Fibroblast of skin of left quadriceps (primary cell): ENCODE results near the gene HCN2.

Experiments used
- DNase-seq, 2 experiments: peaks; one replicate each; pipeline ENCODE4 v3.0.0-alpha.2; 2013; ENCODE audit warnings: low read depth in 2 of 2

The HCN2 gene

DNA sequence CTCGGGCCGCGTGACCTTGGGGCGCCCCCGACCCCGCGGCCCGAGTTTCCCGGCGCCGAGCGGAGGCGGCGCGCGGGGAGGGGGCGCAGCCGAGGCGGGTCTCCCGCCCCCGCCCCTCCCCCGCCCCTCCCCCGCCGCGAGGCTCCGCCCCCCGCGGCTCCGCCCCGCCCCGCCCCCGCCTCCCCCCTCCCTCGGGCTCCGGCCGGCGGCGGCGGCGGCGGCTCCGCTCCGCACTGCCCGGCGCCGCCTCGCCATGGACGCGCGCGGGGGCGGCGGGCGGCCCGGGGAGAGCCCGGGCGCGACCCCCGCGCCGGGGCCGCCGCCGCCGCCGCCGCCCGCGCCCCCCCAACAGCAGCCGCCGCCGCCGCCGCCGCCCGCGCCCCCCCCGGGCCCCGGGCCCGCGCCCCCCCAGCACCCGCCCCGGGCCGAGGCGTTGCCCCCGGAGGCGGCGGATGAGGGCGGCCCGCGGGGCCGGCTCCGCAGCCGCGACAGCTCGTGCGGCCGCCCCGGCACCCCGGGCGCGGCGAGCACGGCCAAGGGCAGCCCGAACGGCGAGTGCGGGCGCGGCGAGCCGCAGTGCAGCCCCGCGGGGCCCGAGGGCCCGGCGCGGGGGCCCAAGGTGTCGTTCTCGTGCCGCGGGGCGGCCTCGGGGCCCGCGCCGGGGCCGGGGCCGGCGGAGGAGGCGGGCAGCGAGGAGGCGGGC, at the start of gene HCN2:
TSS of gene HCN2 (plus strand) at position 189 of the 703 bp plus-strand sequence. CDS start at position 254, 65 bp downstream.
- no peak for DNase-seq

DNA sequence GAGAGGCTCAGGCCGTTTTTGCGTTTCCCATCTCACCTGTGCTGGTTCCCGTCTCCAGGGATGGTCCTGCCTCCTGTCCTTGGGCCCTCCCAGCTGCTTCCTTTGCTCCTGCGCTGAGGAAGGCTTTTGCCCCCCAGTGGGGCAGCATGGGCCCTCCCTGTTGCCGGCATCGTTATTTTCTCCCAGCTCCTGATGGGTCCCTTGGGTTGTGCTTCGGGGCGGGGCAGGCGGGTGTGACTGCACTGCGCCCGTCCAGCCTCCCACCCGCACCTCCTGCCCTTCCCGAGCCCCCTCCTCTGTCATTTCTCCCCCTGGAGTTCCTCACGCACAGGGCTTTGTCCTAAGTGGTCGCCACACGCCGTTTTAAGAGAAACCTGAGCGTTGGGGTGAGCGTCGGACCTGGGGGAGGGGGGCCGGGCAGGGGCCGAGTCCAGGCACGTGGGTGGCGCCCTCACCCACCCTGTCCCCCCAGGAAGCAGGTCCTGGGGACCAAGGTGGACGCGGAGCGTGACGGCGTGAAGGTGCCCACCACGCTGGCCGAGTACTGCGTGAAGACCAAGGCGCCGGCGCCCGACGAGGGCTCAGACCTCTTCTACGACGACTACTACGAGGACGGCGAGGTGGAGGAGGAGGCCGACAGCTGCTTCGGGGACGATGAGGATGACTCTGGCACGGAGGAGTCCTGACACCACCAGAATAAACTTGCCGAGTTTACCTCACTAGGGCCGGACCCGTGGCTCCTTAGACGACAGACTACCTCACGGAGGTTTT, 48.6 kb upstream of the HCN2 start:
- DNase-seq = no peak

DNA sequence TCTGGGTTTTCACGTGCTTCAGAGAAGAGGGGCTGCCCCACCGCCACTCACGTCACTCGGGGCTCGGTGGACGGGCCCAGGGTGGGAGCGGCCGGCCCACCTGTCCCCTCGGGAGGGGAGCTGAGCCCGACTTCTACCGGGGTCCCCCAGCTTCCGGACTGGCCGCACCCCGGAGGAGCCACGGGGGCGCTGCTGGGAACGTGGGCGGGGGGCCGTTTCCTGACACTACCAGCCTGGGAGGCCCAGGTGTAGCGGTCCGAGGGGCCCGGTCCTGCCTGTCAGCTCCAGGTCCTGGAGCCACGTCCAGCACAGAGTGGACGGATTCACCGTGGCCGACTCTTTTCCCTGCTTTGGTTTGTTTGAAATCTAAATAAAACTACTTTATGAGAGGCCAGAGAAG, 48.0 kb upstream of the HCN2 start:
- DNase-seq = no peak

DNA sequence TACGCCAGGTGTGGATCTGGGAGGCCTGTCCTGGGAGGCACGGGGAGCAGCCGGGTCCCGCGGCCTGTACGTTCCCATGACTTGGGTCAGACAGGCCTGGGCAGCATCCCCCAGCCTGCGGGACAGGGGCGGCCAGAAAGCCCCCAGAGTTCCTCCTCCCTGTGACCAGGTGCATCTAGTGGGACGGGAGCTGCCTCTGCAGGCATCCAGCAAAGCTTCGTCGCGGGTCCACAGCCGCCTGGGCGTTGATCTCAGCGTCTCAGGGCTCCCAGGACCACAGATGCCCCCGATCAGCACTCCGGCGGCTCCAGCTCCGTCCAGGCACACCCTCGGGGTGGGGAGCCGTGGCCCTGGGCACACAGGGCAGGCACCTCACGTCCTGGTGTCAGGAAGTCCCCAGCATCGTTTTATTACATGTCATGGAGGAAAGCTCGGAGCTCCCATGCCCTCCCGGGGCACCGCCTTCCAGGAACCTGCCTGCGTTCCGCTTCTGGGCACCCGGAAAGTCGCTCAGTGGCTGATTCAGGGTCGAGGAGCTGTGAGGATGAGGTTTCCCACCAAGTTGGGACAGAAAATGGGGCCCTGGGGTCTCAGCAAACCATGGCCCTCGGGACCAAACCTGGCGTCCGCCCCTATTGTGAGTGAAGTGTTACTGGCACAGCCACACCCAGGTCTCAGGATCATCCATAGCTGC, 47.4 kb upstream of the HCN2 start:
- DNase-seq = no peak

DNA sequence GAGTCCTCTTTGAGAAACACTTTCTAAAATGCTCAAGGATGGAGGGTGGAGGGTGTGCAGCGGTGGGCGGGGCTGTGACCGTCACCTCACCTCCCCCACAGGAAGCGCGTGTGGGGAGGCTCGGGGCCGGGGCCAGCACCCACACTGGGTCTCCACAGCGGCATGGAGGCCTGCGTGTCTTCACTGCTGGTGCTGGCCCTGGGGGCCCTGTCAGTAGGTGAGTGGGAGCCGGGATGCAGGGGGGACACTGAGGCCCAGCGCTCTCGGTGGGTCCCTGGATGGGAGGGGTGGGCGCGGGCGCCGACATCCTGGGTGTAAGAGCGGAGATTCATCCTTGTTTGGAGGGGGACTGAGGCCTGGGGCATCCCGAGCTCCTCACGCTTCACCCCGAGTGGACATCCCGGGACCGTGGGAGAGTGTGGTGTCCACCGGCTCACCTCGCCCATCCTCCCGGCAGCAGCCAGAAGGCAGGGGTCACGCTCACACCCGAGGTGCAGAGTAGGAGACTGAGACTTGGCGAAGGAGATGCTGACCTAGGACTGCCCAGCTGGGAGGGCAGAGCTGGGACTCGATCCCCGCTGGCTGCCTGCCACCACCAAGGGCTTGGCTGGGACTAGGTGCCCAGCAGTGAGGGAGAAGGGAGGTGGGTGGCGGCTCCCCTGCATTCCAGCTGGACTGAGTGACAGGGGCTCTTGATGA, 45.6 kb upstream of the HCN2 start, which contains the start of gene GZMM:
TSS of gene GZMM (plus strand) at position 144 of the 699 bp plus-strand sequence. CDS start at position 163, 19 bp downstream.
- no peak for DNase-seq

DNA sequence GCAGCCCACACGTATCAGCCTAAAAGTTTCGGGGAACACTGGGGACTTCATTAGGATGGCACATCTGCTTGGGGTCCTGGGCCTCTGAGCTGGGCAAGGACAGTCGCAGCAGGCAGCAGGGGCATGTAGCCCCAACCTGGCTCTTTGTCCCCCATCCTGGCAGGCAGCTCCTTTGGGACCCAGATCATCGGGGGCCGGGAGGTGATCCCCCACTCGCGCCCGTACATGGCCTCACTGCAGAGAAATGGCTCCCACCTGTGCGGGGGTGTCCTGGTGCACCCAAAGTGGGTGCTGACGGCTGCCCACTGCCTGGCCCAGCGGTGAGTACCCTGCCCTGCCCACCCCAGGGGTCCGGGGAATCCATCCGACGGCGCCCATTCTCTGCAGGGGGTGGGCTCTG, 42.6 kb upstream of the HCN2 start:
- DNase-seq = no peak

DNA sequence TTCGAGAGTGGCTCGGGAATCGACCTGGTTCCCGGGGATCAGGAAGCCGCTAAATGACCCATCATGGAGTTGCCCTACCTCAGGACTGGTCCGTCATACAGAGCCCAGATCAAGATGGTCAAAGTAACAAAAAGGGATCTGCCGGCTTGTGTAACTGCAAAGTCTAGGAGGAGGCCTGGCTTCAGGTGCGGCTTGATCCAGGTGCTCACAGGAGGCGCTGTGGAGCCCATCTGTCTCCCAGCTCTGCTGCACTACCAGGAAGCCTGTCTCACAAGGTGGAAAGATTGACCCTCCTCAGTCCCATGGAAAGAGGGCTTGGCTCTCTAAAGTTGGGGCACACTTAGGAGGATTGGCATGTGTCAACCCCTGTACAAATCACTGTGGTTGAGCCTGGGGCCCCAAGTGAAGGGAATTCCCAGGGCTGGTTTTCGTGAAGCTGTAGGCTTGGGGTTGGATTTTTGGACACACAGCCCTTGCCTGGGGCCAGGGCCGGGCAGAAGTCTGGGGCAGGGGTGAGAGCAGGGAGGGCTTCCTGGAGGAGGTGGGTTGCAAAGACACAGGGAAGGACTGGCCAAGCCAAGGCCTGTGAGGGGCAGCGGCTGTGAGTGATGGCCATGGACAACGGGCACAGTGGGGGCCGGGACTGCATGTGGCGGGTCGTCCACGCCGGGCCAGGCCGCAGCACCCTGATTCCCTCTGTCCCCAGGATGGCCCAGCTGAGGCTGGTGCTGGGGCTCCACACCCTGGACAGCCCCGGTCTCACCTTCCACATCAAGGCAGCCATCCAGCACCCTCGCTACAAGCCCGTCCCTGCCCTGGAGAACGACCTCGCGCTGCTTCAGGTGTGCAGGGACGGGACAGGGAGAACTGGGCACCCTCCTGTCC, 41.6 kb upstream of the HCN2 start:
- no peak for DNase-seq

DNA sequence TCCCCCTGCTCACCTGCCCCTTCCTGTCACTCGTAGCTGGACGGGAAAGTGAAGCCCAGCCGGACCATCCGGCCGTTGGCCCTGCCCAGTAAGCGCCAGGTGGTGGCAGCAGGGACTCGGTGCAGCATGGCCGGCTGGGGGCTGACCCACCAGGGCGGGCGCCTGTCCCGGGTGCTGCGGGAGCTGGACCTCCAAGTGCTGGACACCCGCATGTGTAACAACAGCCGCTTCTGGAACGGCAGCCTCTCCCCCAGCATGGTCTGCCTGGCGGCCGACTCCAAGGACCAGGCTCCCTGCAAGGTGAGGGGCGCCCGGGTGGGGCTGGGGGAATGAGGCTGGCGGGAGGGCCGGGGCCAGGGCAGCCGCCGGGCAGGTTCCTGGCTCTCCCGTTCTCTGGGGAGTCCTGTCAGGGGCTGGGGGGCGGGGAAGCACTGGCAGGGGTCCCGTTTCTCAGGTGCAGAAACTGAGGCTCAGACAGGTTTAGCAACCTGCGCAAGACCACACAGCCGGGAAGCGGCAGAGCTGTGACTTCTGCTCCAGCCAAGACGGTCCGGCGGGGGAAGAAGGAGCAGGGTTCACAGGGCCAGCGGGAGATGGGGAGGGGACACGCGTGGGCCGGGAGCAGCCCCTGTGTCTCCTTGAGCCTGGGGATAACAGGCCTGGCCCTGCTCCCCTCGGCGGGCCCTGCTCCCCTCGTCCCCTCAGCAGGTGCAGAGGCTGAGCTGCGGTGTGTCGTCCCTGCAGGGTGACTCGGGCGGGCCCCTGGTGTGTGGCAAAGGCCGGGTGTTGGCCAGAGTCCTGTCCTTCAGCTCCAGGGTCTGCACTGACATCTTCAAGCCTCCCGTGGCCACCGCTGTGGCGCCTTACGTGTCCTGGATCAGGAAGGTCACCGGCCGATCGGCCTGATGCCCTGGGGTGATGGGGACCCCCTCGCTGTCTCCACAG, 40.5 kb upstream of the HCN2 start:
- DNase-seq = no peak

DNA sequence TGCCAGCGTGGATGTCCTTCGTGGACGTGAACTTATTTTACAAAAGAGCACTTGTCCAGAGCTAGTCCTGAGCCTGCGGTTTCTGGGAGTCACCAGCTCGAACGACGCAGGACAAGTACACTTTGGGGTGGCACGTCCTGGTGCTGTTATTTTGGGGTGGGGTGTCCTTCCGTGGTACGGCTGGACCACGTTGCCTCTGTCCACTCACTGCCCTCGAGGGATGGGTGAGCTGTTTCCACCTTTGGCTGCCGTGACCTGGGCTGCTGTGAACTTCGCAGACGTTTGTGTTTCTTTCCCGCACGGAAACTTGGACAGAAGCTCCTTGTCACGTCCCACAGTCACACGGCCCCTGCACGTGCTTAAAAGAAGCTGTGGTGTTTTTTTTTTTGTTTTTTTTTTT, 34.9 kb upstream of the HCN2 start:
- no peak for DNase-seq

DNA sequence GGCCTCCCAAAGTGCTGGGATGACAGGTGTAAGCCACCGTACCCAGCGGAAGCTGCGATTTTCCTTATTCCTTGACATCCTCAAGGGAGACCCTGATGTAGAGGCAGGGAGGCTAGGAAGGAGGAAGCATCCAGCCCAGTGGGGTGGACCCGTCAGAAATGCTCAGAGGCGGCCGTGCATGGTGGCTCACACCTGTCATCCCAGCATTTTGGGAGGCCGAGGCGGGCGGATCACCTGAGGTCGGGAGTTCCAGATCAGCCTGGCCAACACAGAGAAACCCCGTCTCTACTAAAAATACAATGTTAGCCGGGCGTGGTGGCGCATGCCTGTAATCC, 34.2 kb upstream of the HCN2 start:
- DNase-seq = no peak

DNA sequence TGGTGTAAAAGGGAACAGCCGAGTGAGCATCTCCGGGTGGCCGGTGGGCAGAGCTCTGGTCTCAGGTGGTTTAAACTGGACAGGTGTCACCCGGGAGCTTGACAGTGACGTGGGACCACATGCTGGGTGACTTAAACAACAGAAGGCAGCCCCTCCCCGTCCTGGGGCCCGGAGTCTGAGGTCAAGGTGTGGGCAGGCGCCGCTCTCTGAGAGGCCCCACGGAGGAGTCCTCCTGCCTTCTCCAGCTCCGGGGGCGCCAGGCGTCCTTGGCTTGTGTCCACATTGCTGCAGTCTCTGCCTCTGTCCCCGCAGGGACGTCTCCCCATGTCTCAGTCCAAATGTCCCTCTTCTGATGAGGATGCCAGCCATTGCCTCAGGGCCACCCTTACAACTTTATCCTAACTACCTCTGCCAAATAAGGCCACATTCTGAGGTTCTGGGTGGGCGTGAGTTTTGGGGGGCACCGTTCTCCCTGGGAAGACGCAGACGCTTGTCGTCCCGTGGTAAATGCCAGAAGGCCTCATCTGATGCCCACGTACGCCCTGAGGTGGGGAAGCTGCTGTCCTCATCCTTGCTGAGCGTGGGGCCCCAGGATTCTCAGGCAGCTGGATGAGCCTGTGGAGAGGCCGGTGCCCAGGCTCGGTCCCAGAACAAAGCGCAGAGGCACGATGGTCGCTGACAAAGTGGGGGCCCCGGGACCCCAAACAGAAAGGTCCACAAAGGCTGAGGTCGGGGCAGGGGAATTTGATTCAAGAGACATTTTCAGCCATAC, 32.9 kb upstream of the HCN2 start:
- DNase-seq = no peak

DNA sequence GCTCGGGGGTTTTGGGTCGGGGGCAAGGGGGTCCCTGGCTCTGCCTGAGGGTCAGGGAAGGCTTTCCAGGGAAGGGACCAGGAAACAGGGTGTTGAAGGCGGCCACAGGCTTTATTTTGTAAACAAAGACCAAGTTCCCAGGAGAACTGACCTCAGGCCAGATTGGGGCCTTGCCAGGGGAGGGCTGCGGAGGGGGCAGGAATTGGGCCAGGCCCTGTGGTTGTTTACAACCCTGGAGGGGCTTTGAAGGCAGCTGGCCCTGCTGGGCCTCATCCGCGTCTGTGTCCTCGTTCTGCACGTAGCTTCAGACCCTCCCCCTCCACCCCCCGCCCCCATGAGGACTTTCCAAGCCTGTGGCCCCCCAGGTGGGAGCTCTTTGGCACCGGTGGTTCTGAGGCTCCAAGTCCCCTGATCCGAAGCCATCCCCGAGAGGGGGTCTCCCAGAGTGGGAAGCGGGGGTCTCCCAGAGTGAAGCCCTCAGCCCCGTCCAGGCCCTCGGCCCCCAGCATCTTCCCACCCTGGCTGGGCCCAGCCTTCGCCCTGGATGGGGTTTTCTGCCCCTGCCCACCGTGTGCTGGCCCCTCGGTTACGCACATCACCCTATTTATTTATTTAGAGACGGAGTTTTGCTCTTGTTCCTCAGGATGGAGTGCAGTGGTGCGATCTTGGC, 30.8 kb upstream of the HCN2 start:
- no peak for DNase-seq

DNA sequence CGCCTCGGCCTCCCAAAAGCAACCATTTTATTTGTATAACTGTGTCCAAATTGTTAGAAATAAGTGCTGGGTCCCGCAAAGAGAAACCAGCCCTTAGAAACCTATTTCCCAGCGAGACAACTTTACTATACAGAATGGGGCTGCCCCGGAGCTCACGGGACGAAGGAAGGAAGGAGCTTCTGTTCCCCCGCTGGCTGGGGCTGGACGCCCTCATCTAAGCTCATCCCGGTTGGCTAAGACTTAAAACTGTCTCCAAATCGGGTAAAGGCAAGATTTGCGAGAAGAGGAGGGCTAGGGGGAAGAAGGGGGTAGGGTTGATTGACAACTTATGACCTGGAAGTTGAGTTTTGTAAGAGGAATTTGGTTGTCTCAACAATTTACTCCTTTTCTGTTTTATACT, 29.6 kb upstream of the HCN2 start:
- no peak for DNase-seq

DNA sequence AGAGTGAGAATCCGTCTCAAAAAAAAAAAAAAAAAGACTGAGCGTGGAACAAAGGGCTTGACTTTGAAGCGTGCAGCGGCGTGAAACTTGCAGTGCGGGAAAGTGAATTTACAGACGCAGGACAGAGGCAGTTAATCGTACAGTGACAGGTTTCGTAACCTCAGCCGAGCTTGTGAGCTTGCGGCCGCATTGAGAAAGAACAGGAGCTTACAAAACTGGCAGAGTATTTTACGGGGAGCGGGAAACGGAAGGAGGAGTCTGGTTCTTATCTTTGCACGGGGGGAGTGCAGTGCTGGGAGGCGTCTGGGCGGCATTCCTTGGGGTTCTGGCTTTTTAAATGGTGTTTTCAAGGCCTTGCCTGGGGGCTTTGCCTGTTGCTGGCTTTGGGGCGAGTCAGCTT, 23.3 kb upstream of the HCN2 start:
- DNase-seq = peak in 1 of 2 experiments; percentile 39

DNA sequence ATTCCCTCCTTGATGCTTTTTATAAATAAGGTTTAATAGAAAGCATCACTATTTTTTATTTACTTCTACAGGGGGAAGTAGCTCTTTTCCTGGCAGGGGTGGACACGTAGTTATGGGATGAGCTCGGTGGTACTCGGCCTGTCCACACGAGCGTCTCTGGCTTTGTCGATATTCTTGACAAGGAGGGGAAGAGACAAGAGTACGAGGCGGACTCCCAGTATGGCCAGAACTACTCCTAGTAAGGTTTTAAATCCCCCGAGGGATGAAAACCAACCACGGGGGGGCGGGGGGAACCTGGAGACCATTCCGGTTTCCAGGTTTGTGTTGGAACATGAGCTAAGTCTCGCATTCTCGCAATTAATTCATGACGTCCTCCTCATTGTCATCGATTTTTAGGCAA, 22.8 kb upstream of the HCN2 start:
- DNase-seq = no peak

DNA sequence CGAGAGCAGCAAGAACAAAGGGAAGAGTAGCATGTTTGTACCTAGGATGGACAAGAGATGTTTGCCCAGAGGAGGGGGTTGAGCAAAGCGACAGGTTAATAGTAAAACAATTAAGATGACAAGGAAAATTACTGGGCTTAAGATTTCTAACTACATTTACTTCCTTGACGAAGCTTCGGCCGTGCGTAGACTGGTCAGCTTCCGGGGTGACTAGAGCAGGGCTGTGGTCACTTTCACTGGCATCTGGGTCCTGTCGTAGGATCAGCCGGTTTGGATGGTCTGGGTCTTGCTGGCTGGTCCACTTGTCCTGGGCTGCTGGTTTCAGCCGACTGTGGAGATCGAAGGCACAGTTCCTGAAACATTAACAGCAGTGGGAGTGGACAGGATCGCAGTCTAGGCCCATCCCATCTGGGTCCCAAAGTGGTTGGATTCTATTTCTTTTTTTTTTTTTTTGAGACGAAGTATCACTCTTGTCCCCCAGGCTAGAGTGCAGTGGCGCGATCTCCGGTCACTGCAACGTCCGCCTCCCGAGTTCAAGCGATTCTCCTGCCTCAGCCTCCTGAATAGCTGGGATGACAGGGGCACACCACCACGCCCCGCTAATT, 22.3 kb upstream of the HCN2 start:
- DNase-seq = no peak

DNA sequence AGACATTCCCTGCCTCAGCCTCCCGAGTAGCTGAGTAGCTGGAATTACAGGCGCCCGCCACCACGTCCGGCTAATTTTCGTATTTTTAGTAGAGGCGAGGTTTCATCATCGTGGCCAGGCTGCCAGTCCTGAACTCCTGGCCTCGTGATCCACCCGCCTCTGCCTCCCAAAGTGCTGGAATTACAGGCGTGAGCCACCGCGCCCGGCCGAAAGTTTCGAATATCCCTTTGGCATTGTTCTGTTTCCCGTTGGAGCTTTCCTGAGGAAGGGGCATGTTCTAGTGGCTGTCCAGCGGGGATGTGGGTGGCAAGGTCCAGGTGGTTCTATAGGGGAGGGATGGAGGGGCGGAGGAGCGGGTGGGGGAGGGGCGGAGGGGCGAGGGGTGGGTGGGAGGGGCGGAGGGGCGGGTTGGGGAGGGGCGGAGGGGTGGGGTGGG, 19.4 kb upstream of the HCN2 start:
- DNase-seq = no peak

DNA sequence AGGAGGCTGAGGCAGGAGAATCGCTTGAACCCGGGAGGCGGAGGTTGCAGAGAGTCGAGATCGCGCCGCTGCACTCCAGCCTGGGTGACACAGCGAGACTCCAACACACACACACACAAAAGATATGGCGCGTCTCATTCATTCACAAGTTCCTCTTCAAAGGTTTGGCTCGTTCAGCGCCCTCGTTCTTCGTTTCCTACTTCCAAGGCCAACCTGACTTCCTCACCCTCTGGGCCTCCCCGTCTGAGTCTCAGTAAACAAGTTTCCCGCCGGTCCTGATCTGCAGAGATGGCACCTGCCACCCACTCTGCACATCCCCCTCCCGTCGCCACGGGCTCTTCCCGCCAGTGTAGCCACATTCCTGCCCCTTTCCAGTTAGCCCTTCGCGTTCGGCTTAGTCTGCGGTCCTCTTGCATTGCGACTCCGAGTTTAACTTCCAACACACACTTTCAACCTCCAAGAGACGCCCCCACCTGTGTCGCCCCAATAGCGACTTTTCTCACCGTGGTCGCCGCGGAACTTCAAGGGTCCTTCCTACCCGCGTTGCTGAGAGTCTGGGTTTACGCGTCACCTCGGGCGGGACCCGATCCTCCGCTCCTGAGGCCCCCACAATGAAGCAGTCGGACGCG, 18.6 kb upstream of the HCN2 start:
- DNase-seq = no peak
